Activated naive CD8-positive, alpha-beta T cell treated with anti-CD3 and anti-CD28 coated beads, Interleukin-2, amount 50 U/mL, for 16 hours (primary cell): ENCODE data around the gene SOCS2.
"Not testable (repeated sequence)": the region's sequence is repeated elsewhere in the genome, so short reads cannot be mapped to it uniquely, and the experiment has no call there.

ENCODE experiments used
- DNase-seq: peaks from one replicate; pipeline ENCODE4 v3.0.0-alpha.2; 2020; ENCODE audit warnings: low read depth, low spot score

Gene SOCS2

GRCh38 chr12:93571925-93572711 is at the start of gene SOCS2:
SOCS2 (plus strand) TSS chr12:93572675; CDS start chr12:93572898, 223 bp downstream.
- DNase-seq = no peak

- no peak for DNase-seq
These were observed 47.9 kb upstream of the SOCS2 start for GRCh38 chr12:93524386-93525133.

GRCh38 chr12:93526786-93527428 is 45.6 kb upstream of the SOCS2 start:
- no peak for DNase-seq

GRCh38 chr12:93530358-93530757 is 42.1 kb upstream of the SOCS2 start:
- DNase-seq = no peak

- no peak for DNase-seq
These were observed 39.2 kb upstream of the SOCS2 start for GRCh38 chr12:93533310-93533709.

- no peak for DNase-seq
These were observed 36.2 kb upstream of the SOCS2 start for GRCh38 chr12:93536111-93536765.

- no peak for DNase-seq
These were observed 35.5 kb upstream of the SOCS2 start for GRCh38 chr12:93536766-93537488.

- DNase-seq = no peak
These were observed 34.7 kb upstream of the SOCS2 start for GRCh38 chr12:93537769-93538168.

GRCh38 chr12:93539821-93540220 is 32.7 kb upstream of the SOCS2 start:
- no peak for DNase-seq

GRCh38 chr12:93540466-93540865 is 32.0 kb upstream of the SOCS2 start:
- no peak for DNase-seq

- no peak for DNase-seq
These were observed 30.8 kb upstream of the SOCS2 start for GRCh38 chr12:93541578-93542225.

GRCh38 chr12:93547778-93548177 is 24.7 kb upstream of the SOCS2 start:
- no peak for DNase-seq

- no peak for DNase-seq
These were observed 23.3 kb upstream of the SOCS2 start for GRCh38 chr12:93549174-93549573.

GRCh38 chr12:93550748-93551611 is 21.5 kb upstream of the SOCS2 start:
- DNase-seq = no peak

- no peak for DNase-seq
These were observed 20.0 kb upstream of the SOCS2 start for GRCh38 chr12:93552427-93552826.

- DNase-seq = not testable (repeated sequence)
These were observed 14.6 kb upstream of the SOCS2 start for GRCh38 chr12:93557879-93558278.

GRCh38 chr12:93558685-93559084 is 13.8 kb upstream of the SOCS2 start:
- not testable (repeated sequence) for DNase-seq

- DNase-seq = no peak
These were observed 8.5 kb upstream of the SOCS2 start for GRCh38 chr12:93563807-93564538.

- DNase-seq = no peak
These were observed 6.7 kb upstream of the SOCS2 start for GRCh38 chr12:93565760-93566159.
